GM12874 (cell line): ENCODE data around the gene SOCS3.

Source experiments
- TF ChIP-seq, protein P1 (sequence below): IDR thresholded peaks from 2 replicates; pipeline ENCODE4 v1.5.1; 2011; ENCODE audit warnings: low read depth, mild to moderate bottlenecking, control low read depth, low read length, moderate library complexity; ENCODE audit not compliant: insufficient read depth

SOCS3 gene

DNA sequence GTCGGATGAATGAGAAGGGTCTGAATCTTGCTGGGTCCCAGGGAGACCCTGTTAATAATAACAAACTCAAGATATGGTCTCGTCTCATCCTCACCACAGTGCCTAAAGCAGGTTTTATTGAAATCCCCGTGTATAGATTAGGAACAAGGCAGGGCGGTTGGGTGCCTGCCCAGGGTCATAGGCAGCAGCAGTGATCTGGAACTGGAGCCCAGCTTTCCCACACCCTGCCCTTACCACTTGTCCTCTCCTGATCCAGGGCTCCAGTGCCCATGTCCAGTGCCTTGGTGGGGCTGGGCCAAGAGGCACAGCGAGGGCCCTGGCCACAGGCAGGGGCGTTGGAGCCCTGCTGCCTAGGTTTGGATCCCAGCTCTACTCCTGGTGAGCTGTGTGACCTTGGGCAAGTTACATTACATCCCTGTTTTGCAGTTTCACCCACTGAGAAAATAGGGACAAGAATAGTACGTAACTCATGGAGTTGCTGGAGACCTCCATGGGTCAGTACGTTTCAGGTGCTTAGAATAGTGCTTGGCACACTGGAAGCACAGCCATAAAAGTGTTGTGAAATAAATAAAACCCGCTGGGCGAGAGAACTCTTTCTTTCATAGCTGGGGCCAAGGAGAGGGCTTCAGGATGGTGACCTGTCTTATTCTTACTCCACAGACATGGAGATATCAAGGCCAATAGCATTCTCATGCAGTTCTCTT lies 13.9 kb downstream of the SOCS3 start:
- TF ChIP-seq, protein P1, sequence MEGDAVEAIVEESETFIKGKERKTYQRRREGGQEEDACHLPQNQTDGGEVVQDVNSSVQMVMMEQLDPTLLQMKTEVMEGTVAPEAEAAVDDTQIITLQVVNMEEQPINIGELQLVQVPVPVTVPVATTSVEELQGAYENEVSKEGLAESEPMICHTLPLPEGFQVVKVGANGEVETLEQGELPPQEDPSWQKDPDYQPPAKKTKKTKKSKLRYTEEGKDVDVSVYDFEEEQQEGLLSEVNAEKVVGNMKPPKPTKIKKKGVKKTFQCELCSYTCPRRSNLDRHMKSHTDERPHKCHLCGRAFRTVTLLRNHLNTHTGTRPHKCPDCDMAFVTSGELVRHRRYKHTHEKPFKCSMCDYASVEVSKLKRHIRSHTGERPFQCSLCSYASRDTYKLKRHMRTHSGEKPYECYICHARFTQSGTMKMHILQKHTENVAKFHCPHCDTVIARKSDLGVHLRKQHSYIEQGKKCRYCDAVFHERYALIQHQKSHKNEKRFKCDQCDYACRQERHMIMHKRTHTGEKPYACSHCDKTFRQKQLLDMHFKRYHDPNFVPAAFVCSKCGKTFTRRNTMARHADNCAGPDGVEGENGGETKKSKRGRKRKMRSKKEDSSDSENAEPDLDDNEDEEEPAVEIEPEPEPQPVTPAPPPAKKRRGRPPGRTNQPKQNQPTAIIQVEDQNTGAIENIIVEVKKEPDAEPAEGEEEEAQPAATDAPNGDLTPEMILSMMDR: no peak

DNA sequence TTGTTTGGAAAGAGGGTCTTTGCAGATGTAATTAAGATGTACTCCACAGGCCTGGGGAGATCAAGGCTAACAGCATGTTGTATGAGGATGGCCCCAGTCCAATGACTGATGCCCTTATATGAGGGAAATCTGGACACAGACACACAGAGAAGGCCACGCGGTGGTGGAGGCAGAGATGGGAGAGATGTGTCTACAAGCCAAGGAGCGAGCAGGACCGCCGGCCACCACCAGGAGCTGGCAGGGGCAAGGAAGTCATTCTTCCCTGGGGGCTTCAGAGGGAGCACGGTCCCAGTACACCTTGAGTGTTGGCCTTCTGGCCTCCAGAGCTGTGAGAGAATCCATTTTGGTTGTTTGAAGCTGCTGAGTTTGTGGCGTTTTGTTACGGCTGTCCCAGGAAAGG lies 14.7 kb downstream of the SOCS3 start:
- TF ChIP-seq, protein P1: no peak

DNA sequence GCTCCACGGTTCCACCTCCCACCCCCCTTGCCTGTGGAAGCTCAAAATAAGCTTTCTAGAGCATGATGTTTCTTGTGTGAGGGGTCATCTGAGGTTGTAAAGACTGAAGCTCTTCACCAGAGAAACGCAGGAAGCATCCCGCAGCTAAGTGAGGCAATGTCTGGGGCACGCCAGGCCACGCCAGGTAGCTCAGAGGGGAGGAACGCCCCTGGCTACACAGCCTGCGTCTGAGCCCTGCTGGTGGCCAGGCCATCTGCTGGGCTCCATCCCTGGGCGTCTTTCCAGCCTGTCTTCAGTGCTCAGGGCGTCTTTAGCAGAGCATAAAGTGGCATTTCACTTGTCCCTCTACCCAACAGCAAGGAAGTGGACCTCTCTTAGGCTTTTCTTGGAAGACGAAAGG lies 15.2 kb downstream of the SOCS3 start:
- TF ChIP-seq, protein P1: no peak

DNA sequence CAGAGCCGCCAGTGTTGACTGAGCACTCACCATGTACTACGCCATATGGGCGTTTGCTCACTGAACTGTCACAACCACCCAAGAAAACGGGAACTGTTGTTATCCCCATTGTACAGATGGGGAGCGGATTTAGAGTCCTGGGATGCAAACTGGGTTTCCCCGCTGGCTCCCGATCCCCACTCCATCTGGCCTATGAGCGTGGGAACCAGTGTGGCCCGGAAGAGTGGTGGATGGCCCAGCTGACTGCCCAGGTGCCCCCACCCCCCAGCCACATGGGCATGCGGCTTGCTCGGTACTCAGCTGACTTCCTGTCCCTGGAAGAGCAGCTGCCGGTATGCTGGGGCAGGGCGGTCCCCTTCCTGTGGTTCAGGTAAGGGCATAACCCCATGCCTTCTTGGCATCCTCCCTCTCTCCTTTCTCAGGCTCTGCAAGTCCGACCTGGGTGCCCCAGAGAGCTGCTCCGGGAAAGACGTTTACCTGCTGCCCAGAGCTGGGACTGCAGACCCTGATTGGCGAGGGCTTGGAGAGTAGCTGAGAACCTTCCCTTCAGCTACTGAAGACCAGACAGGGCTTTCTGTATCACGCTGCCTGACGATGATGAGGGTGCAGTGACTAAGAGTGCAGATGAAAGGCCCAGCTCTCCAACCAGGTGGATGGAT lies 16.2 kb downstream of the SOCS3 start:
- TF ChIP-seq, protein P1: no peak

DNA sequence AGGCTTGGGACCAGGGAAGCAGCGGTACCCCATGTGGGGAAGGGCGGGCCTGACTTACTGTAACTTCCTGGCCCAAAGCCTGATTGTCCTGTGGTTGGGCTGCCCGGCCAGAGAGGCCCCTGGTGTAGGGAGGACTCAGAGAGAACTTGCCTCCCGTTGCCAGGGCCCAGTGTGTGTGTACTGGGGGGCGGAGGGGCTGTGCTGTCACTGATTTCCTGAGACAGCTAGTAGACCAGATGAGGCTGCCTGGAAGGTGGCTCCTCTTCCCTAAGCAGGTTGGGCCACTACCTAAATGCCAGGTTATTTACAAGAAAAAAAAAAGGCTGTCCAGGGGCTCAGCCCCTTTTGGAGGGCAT lies 16.7 kb downstream of the SOCS3 start:
- TF ChIP-seq, protein P1: no peak

DNA sequence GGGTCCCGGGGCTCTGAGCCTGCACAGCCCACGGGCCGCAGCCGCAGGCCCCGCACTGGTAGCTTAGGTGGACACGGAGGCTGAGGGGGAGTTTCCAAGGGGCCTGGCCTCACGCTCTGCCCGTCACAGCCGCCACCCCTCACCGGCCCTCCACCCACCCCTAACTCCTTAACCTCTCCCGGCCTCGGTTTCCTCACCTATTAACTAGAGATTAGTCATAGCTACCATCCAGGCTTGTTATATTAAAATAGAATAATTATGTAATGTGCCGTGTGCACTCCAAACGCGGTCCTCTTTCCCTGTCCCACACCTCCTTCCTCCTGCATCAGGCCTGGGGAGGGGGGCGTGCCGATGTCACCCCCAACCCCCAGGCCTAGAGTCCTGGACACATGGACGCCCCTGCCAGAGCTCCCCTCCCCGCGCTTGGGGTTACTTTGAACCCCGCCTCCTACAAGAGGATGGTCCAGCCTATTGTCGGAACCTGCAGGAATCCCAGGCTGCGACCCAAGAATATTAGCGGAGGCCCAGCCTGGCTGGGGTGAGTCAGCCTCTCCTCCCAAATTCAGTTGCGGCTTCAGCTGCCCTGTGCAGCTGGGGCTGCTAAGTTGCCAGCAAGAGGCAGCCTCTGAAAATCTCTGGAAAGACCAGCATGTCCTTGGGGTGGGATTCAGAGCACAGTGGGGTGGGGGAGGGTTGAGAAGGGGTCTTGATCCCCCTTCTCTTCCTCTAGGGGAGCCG lies 17.3 kb downstream of the SOCS3 start:
- TF ChIP-seq, protein P1: no peak
